Inflammatory macrophage treated with lipopolysaccharide for 4 hours (primary cell): Measurements from ENCODE around the gene MYORG.
A peak's percentile ranks its signal among the peaks of the same experiment; 100 is the strongest.
"Not testable (repeated sequence)": the region's sequence is repeated elsewhere in the genome, so short reads cannot be mapped to it uniquely, and the experiment has no call there.

Experiments
- DNase-seq: peaks from one replicate; pipeline ENCODE4 v3.0.0-alpha.2; 2020

The MYORG gene

DNA sequence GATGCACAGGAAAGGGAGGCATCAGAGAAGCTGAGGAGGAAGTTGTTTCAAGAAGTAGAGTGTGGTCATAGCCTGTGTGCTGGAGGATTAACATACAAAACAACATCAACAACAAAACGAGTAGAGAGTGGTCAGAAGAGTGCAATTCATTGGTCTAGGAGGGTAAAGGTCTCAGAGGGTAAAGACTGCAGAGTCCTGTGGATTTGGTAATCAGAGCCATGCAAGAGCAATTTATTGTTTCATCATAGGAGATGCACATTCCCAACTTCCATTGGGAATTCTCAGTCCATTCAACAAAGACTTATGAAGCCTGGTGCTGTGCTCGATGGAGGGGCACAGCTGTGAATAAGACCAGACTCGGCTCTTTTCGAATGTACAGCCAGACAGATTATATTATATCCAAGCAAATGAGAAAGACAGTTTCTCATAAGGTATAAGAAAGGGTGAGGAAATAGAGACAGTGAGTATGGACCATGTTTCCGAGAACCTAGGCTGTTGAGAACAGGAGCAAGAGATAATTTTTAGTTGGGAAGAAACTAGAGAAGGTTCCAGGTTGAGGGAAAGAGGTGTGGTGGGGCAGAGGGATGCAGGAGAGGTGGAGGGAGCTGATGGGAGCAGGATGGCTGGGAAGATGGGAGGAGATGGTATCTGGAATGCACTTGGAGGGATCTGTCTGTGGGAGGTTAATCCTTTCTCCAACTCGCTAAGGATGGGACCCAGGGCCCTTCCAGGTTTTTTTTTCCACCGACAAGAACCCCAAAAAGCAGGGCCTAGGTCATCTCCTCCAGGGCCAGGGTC lies 7.9 kb upstream of the MYORG start:
- peak; percentile 11 for DNase-seq

DNA sequence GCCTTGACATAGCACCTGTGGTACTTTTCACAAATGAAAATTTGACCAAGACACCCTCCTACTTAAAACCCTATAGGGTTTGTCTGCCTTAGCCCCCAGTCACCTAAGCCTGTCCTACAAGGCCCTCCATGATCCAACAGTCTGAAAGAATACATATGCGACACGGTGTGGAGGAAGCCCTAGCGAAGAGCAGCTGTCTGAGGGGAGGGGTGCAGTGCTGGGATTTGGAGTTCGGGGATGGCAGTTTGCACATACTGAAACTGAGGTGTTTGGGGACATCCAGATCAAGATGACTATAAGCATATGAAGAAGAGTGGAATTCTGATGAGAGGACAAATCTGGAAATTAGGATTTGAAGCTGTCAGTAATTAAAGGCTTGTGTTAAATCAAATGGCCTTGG lies 7.2 kb upstream of the MYORG start:
- no peak for DNase-seq

DNA sequence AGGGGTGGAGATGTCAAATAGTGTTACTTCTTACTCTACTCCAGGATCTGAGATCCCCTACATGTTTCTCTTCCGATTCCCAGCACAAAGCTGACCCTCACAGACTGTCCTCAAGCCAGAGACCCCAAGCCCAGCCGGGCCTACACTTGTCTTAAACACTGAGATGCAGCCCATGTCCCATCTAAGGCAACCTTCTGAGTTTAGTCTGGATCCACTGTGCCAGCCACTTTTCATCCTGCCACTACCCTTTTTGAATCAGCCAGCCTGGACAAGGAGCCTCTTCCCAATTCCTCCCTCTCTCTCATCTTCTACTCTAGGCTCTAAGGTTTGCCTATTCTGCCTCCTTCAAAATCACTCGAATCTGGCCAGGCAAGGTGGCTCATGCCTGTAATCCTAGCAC lies 6.2 kb upstream of the MYORG start:
- DNase-seq = no peak

DNA sequence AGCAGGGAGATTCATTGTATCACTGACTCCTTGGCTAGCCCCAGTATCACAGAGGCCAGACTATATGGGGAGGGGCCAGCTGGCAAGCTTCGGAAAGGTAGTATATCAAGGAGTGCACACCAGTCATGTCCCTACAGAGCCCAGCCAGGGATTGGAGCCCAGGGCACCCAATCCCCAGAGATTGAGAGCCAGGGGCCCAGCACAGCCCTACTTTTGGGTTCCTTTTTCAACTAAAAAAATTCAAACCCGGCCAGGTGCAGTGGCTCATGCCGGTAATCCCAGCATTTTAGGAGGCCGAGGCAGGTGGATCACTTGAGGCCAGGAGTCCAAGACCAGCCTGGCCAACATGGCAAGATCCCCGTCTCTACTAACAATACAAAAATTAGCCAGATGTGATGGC lies 5.4 kb upstream of the MYORG start:
- no peak for DNase-seq

DNA sequence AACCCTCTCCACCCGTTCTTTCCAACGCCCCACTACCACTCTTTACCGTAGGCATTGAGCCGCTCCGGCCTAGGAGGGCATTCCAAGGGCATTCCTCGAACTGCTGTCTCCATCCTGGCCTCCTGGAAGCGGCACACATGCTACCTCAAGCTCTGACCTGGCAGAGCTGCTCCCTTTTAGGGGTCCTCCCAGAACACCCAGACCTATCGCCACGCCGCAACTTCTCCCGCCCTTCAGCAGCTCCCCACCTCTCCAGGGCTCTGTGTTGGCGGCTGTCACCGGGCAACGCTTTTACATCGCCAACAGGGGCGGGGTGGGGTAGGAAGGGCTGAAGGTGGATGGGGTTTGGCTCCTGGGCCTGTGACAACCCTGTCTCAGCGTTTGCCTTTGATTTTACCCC lies 4.6 kb upstream of the MYORG start:
- DNase-seq = no peak

DNA sequence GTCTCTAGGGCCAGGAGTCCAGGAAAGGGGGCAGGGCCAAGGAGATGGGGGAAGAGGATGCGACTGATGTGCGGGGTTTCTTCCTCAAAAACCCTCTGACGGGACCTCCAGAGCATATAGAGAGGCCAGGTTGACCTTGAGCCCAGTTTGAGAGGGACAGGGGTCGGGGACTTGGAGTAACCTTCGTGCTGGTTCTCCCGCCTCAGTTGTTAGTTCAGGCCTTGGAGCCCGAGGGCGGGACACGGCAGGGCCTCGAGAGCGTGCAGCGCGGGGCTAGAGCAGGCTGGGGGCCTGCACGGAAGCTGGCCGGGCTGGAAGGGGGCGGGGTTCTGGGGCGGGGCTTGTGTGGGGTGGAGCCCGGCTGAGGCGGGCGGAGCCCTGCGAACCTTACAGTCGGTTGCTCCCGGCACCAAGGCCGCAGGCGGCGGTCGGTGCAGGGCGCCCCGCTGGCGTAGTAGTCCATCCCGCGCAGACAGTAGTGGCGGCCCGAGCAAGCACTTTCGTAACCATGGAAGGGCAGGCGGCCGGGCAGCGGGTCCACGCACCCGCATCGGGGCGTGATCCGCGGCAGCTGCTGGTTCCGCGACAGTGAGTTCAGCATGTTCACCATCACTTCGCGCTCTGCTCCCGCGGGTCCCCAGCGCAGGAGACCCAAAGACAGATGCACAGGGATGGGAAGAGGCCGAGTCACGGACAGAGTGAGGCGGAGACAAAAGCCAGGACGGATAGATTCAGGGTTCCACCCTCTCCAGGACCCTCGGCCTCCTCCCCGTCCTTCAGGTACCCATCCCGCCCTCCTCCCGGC lies 4.0 kb upstream of the MYORG start:
- DNase-seq = peak; percentile 75

DNA sequence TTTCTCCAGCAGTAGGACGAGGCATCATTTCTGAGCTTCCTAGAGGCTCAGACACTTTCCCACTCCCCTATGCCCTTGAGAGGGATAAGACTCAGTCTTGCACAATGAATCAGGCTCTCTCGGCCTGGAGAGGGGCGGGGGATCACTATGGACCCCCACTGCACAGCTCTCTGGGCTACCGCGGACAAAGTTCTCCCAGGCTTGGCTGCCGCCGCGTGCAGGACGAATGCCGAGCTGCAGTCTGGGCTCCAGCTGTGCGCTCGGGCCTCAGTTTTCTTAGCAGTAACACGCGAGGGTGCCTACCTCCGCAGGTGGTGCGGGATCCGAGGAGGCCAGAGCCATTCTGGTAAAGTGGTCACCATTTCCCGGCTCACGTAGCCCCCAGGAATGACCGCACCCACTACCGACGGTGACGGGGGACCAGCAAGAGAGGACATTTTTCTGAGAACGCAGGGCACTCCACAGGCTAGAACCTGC lies 3.4 kb upstream of the MYORG start:
- no peak for DNase-seq

DNA sequence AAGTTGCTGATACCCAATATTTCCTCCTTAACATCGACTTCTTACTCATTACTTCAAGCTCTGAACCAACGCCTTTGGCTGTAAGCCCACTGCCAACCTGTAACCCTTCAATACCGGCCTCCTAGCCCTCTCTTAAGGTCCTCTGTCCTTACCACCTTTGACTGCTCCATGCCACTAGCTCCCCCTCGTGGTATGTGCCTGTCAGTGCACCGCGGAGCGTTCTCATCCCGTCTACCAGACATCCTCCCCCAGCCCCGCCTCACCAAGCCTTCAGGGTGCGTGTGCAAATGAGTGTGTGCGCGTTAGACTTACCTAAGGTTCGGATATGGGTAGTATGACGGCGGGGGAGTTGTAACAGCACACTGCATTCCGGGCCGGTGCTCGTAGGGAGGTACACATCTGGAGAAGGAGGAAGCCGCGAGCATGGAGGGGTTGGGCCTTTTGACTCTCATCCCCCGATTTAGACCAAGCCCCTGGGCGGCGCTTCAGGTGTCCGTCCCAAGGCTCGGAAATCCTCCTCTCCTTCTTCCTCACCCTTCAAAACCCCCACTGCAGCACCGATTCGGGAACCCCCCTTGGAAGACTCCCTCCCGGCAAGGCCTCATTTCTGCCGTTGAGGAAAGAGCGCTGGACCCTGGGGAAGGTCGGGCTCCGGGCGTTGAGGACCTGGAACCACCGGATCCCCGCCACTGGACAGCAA lies 2.8 kb upstream of the MYORG start:
- peak; percentile 84 for DNase-seq

DNA sequence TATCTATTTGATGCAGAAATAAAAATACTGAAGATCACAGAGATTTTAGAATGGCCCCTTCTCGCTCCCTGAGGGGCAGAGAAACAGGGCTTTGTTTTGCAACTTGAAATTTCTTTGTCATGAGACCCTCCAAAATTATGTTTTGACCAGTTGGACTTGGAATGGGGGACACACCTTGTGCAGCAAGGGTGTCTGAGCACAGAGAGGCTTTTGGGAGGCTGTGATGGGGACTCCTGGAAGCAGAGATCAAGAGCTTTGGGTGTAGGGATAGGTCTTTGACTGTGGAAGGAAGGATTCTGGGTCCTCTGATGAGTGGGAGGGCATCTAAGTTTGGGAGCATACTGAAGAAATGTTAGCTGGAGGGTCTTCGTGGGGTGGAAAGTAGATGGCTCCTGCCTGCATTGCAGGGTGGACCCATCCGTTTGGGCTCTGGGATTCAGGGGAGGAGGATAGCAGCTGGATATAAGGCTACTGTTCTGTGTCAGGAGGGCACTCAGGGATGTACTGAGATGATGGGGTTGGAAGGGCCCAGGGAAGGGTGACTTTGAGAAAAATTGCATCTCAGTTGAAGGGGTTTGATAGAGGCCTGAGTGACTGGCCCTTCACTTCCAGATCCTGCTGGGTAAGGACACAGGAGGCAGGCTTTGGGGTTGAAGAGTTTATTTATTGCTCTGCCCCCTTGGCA lies 1.8 kb upstream of the MYORG start:
- no peak for DNase-seq

DNA sequence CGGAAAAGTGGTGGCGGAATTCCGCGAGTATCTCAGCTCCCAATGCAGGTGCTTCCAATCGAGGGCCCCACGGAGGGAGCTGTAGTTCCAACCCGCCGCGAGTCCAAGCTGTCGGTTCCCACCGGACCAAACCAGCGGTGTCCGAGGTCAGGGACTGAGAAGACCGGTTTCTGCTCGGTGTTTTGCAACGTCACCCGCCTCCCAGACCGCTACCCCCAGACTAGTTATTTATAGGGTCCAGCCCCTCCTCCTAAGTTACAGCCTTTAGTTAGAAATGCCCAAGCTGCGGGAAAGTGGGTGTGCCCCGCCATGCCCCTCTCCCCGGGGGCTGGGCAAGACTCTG lies 677 bp upstream of the MYORG start:
- peak; percentile 13 for DNase-seq

DNA sequence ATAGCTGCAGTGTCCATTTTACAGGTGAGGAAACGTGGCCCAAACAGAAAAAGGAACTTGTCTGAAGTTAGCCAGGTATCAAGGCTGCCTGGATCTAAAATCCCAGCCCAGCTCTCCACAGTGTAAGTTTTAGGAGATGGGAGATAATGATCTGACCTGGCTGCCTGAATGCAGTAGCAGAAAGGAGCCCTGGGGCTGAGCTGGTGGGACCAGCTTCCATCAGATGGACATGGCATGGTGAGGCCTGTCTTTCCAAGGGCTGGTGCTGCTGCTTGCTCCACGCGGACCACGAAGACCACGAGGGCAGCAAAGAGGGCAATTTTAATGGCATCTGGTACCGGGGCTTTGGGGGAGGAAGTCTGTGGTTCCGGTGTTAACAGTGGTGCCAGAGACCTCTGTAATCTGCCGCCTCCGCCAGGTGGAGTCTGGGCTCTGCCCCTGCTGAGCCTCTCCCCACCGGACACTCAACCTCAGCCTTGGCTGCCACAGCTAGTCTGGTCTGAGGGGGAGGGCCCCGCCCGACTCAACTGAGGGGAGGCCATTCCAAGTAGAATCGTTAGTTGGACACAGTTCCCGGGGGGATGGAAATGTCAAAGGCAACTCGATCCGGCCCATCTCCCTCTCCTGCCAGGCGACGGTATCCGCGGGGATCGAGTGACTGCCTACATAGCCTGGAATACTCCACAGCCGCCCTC lies 650 bp downstream of the MYORG start:
- DNase-seq = no peak

DNA sequence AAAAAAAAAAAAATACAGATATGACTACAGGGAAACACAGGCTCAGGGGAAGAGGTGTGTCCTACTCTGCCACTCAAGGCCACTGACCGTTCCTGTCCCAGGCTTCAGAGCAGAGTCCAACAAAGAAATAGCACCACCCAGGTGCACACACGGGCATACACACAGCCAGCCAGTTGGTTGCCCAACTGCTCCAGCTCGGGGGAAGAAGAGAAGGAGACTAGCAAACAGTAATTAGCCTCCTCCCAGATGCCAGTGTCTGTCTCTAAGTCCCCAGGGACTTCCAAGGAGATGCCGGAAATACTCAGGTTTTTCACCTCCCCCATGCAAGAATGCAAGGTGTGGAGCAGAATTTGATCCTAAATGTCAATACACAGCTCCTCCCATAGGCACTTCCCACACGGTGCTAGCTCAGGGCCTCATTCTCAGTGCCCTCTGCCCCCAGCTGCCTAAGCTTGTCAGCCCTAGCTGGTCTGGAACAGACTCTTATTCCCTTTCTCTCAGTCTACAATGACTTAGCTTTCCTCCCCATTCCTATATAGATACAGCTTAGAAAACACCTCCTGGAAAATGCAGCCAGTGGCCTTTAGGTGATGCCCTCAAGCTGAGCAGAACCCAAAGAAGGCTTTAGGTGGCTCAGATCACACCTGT lies 1.7 kb downstream of the MYORG start:
- no peak for DNase-seq

DNA sequence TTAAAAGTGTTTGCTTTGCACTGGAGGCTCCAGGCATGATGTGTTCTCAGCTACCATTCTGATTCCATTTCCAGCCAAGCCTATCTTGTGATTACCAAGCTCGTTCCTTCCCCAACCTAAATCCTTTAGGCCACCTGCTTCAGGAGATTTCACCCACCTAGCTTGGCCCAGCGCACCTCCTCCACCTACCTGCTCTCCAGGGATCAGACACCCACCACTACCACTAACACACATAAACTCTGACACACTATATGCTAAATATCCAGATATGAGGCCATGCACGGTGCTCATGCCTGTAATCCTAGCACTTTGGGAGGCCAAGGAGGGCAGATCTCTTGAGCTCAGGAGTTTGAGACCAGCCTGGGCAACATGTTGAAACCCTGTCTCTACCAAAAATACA lies 2.4 kb downstream of the MYORG start:
- DNase-seq = no peak

DNA sequence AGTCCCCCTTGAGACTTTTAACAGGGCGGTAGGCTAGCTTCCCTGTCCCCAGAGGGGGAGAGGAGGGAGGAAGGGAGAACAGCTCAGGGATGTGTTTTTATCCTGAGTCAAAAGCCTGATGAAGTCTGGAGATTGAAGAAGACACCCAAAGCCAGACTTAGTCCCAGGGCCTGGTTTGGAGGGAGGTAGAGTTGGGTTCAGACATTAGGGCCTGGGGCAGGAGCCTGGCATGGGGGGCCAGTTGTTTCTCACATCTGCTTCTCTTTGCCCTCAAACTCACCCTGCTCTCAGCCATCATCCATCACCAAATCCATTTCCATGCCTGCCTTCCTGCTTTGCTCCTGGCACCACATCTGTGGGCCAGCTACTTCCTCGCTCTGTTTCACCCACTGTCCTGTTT lies 2.9 kb downstream of the MYORG start:
- DNase-seq = no peak

DNA sequence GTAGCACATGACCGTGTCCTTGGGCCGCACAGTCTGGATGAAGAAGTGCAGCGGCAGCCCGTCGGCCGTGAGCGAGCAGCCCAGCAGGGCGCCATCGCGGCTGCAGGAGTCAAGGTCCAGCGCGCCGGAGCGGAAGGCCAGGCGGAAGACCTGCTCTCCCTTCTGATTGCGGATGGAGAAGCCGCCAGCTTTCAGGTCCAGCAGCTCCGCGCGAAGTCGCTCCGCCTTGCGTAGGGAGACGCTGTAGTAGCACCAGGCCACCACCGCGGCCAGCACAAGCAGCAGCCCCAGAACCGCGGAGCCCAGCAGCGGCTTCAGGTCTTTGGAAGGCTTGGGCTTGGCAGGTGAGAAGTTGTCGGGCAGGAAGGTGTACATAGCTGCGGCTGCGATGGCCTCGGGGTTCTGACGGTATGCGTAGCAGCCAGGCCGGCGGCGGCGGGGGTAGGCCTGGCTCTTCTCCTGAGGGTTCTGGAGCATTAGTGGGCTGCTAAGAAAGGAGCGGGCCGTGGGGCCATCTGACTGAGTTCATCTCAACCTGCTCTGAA lies 4.2 kb downstream of the MYORG start:
- no peak for DNase-seq

DNA sequence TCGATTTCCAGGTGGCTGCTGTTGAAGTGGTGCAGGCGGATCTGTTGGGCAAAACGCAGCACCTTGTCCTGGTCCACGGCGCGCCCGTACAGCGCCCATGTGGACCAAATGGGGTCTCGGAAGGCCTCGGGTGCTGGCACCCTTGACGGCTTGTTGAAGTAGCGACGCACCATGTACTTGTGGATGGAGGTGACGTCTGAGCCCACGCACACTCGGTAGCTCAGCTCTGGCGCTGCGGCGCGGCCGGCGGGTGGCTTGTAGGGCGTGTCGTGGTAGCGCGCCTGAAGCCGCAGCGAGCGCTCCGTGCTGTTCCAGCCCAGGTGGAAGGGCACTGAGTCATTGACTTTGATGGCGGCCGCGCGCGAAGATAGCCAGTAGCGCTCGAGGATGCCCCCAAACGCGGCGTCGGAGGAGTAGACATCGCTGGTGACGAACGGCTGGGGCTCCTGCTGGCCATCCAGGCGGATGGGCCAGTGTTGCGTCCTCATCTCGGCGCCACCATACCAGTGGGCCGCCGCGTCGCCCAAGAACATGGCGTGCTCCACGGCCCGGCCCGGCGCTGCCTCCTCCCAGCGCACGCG lies 4.7 kb downstream of the MYORG start:
- no peak for DNase-seq

DNA sequence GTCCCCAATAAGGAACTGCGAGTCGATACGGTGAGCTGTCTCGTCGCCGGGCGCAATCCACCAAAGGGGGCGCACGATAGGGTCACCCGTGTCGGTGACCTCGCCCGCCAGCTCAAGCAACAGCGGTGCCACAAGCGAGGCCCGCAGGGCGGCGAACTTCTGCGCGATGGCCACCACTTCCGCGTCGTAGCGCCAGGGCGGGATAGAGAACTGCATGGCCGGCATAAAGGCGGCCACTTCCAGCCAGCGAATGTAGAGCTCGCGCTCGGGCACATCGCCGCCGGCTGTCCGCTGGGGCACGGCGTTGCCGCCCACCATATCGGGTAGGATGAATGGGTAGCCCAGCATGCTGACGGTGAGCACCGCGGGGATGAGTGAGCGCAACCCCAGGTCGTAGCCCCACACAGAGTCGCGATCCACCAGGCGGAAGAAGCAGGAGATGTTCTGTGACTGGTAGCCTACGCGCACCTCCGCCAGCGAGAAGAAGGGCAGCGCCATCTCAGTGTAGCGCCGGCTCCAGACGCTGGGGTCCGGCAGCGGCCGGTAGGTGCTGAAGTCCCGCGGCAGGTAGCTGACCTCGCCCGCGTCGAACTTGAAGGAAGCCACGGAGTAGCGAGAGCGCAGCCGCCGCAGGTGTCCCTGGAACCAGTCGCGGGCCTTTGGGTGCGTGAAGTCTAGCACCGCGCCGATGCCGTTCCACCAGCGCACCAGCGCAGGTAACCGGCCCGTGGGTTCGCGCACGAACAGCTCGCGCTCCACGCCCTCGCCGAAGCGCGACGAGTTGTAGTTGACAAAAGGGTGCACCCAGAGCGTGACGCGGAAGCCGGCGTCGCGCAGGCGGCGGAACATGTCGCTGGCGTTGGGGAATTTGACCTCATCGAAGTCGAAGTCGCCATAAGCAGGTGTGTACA lies 5.5 kb downstream of the MYORG start:
- no peak for DNase-seq

DNA sequence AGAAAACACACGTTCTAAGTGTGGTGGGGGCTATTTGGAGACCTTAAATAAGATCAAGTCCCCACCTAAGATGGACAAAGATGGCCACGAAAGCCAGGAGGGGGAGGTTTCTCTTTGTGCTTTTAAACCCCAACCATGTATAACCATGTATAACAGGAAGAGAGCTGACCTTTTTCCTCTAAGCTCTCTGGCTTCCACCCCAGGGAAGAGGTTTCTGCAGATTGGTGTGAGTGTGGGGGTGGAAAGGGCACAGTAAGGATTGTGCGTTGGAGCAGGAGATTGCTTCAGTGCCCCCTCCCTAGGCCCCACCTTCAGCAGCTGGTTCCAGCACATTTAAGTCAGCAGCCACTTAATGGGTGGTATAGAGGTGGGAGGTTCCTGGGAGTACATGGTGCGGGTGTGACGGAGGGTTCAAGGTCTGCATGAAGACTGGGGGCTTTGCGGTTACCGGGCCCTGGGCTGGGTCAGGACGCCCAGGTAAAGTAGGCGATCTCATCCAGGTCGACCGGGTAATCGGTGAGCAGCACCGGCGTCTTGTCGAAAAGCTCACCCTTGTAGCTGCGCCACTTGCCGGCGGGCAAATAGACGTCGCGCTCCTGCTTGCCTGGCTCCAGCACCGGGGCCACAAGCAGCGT lies 6.2 kb downstream of the MYORG start:
- DNase-seq = no peak

DNA sequence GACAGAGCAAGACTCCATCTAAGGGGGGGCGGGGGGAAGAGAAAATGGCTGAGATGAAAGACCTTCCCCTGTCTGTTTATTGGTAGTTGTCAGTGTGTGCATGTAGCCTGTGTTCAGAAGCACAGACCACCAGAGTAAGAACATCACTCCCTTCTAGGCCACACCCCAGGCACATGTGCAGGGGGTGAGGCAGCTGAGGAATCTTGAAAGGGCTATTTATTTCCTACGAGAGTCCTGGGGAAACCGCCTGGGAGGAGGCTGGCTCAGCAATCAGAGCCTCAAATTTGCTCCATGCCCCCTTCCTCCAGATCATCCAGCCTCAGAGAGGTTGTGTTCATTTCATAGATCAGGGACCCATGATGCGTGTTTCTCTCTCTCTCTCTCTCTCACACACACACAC lies 7.1 kb downstream of the MYORG start:
- DNase-seq = no peak

DNA sequence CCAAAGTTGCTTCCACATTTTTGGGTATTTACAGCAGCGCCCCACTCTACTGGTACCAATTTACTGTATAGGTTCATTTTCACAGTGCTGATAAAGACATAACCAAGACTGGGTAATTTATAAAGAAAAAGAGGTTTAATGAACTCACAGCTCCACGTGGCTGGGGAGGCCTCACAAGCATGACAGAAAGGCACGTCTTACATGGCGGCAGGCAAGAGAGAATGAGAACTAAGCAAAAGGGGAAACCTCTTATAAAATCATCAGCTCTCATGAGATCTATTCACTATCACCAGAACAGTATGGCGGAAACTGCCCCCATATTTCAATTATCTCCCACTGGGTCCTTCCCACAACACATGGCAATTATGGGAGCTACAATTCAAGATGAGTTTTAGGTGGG lies 7.9 kb downstream of the MYORG start:
- not testable (repeated sequence) for DNase-seq
